Measurements from ENCODE around the gene SALL3. TPM values are rescaled to one million over a fixed set of nuclear protein-coding genes. Genes with fewer than 3 reads are reported as not detected.

Gene SALL3
- total and polyA plus RNA-seq, 2 experiments from 2014 or later = 0.09 to 3.0 TPM

GRCh38 chr18:79042276-79042675 is 62.7 kb downstream of the SALL3 start:
- no peak for DNase-seq (ENCODE audit: low read depth in 1 of 2, low spot score in 1 of 2)
- Histone ChIP-seq H3K4me3 (no peak overlapping the region), H3K4me1 (ENCODE audit: low read depth) (no peaks in the 10 kb centered on the region), H3K36me3 (no peaks in the 10 kb centered on the region), H3K27me3 (no peaks in the 10 kb centered on the region), H3K27ac (no peak overlapping the region), H3K9me3 (ENCODE audit: low read depth) (no peaks in the 10 kb centered on the region)
- TF ChIP-seq, protein P1, sequence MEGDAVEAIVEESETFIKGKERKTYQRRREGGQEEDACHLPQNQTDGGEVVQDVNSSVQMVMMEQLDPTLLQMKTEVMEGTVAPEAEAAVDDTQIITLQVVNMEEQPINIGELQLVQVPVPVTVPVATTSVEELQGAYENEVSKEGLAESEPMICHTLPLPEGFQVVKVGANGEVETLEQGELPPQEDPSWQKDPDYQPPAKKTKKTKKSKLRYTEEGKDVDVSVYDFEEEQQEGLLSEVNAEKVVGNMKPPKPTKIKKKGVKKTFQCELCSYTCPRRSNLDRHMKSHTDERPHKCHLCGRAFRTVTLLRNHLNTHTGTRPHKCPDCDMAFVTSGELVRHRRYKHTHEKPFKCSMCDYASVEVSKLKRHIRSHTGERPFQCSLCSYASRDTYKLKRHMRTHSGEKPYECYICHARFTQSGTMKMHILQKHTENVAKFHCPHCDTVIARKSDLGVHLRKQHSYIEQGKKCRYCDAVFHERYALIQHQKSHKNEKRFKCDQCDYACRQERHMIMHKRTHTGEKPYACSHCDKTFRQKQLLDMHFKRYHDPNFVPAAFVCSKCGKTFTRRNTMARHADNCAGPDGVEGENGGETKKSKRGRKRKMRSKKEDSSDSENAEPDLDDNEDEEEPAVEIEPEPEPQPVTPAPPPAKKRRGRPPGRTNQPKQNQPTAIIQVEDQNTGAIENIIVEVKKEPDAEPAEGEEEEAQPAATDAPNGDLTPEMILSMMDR (IDR thresholded peaks at IDR 0.05; ENCODE audit: low read depth, low read length) = no peak

DNA sequence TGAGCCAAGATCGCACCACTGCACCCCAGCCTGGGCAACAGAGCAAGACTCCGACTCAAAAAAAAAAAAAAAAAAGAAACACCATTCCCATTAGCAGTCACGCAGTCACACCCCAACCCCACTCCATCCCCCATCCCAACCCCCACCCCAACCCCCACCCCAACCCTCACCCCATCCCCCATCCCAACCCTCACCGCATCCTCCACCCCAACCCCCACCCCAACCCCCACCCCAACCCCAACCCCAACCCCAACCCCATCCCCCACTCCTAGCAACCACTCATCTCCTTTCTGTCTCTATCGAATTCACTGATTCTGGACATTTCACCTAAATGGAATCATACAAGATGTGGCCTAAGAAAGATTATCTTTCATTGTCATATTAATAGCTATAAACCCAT is 63.7 kb downstream of the SALL3 start:
- no peak overlapping the region for H3K4me3 ChIP-seq
- no peak overlapping the region for H3K27ac ChIP-seq
- no peaks in the 10 kb centered on the region for H3K4me1 ChIP-seq (ENCODE audit: low read depth)
- H3K36me3 ChIP-seq = no peaks in the 10 kb centered on the region
- DNase-seq (ENCODE audit: low read depth in 1 of 2, low spot score in 1 of 2) = no peak
- H3K27me3 ChIP-seq = no peaks in the 10 kb centered on the region
- TF ChIP-seq, protein P1 (IDR thresholded peaks at IDR 0.05; ENCODE audit: low read depth, low read length) = no peak
- no peaks in the 10 kb centered on the region for H3K9me3 ChIP-seq (ENCODE audit: low read depth)

DNA sequence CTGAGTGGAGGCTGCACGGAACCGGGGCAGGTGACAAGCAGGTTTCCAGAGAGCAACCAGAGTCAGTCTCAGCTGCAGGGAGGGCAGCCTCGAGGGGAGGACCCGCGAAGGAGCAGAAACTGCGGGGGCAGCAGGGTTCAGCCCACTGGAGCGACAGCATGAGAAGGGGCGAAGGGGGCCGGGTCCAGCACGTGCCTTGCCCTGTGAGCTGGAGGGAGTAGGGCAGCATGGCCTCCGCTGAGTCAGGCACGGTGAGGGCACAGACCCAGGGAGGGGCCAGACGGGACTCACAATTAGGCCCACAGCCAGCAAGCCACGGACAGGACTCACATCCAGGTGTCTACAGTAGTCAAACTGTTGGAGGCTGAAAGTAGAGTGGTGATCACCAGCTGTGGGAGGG is 66.9 kb downstream of the SALL3 start:
- DNase-seq (ENCODE audit: low read depth in 1 of 2, low spot score in 1 of 2) = no peak
- Histone ChIP-seq H3K27me3 (no peaks in the 10 kb centered on the region), H3K36me3 (no peaks in the 10 kb centered on the region), H3K4me3 (no peak overlapping the region), H3K27ac (no peak overlapping the region), H3K9me3 (ENCODE audit: low read depth) (no peaks in the 10 kb centered on the region), H3K4me1 (ENCODE audit: low read depth) (no peaks in the 10 kb centered on the region)
- TF ChIP-seq, protein P1 (IDR thresholded peaks at IDR 0.05; ENCODE audit: low read depth, low read length) = no peak

DNA sequence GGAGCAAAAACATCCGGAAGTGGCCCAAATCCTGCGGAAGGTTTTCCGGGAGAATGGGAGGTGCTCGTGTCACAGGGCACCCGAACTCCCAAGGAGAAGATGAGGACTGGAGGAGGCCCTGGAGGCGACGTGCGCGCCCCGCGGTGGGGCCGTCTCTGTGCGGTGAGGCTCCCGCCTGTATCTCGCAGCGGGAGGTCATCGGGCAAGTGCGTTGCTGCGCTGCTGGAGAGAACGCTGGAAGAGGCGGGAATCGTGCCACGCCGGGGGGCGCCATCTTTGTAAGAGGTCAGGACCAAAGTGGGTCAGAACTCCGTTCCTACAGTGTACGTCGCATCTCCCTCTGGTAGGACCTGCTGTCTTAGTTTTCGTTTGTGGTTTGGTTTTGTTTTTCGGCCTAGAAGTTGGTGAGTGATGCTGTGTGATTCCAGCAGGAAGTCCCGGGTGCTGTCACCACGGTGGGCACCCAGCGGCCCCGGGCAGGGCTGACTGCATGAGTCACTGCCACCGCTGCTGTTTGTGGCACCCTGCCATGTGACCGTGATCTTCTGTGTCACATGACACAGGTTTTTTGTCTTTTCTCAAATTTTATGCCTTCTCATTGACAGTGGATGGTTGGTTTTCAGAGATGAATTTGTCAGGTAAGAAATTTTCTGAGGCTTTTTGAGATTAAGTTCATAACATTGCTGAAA is 68.1 kb downstream of the SALL3 start:
- H3K9me3 ChIP-seq (ENCODE audit: low read depth) = no peaks in the 10 kb centered on the region
- H3K4me3 ChIP-seq = no peak overlapping the region
- no peak for DNase-seq (ENCODE audit: low read depth in 1 of 2, low spot score in 1 of 2)
- TF ChIP-seq, protein P1 (IDR thresholded peaks at IDR 0.05; ENCODE audit: low read depth, low read length) = no peak
- no peaks in the 10 kb centered on the region for H3K4me1 ChIP-seq (ENCODE audit: low read depth)
- H3K27me3 ChIP-seq = no peaks in the 10 kb centered on the region
- H3K36me3 ChIP-seq = no peaks in the 10 kb centered on the region
- no peak overlapping the region for H3K27ac ChIP-seq

- no peaks in the 10 kb centered on the region for H3K4me1 ChIP-seq (ENCODE audit: low read depth)
- H3K27ac ChIP-seq = no peak overlapping the region
- no peak overlapping the region for H3K4me3 ChIP-seq
- no peaks in the 10 kb centered on the region for H3K9me3 ChIP-seq (ENCODE audit: low read depth)
- H3K27me3 ChIP-seq = no peaks in the 10 kb centered on the region
- DNase-seq (ENCODE audit: low read depth in 1 of 2, low spot score in 1 of 2) = no peak
- no peaks in the 10 kb centered on the region for H3K36me3 ChIP-seq
- TF ChIP-seq, protein P1 (IDR thresholded peaks at IDR 0.05; ENCODE audit: low read depth, low read length) = no peak
Measured at GRCh38 chr18:79048245-79048632, 68.6 kb downstream of the SALL3 start.
